ENCODE measurements around the gene WWTR1.
A peak's percentile ranks its signal among the peaks of the same experiment; 100 is the strongest.

WWTR1 gene

GRCh38 chr3:149514471-149514870, 143.4 kb downstream of the WWTR1 start:
- Histone ChIP-seq H3K27me3 (ENCODE audit: insufficient read depth, low read length) (0 out of 2 replicates have a peak, but pooled peaks cover 5% of the 10 kb centered on the region), H3K4me1 (ENCODE audit: insufficient read depth, low read length, severe bottlenecking) (no peaks in the 10 kb centered on the region), H4K20me1 (ENCODE audit: insufficient read depth, low read length) (no peaks in the 10 kb centered on the region), H3K4me2 (ENCODE audit: low read length) (no peak overlapping the region), H3K4me3 (ENCODE audit: low read depth, low read length, poor library complexity, severe bottlenecking) (no peak overlapping the region), H3K79me2 (ENCODE audit: insufficient read depth, low read length) (no peaks in the 10 kb centered on the region), H3K36me3 (ENCODE audit: insufficient read depth, low read length) (no peaks in the 10 kb centered on the region), H3F3A (ENCODE audit: insufficient read depth, low read length) (no peaks in the 10 kb centered on the region), H3K9ac (ENCODE audit: low read length) (no peak overlapping the region), H3K9me2 (ENCODE audit: low read depth, low read length) (no peaks in the 10 kb centered on the region), H2AFZ (ENCODE audit: low read length) (no peak overlapping the region), H3K27ac (ENCODE audit: low read depth, low read length, poor library complexity, severe bottlenecking) (no peak overlapping the region), H3K9me3 (ENCODE audit: low read length) (no peaks in the 10 kb centered on the region)
- TF ChIP-seq EZH2 (IDR thresholded peaks at IDR 0.05; ENCODE audit: borderline replicate concordance, low read length) (no peak), CTCF (IDR thresholded peaks at IDR 0.05; ENCODE audit: low read length) (no peak)

GRCh38 chr3:149512073-149512782, 145.6 kb downstream of the WWTR1 start:
- no peak overlapping the region for H3K9ac ChIP-seq (ENCODE audit: low read length)
- no peaks in the 10 kb centered on the region for H3K79me2 ChIP-seq (ENCODE audit: insufficient read depth, low read length)
- no peaks in the 10 kb centered on the region for H3K4me1 ChIP-seq (ENCODE audit: insufficient read depth, low read length, severe bottlenecking)
- H3K36me3 ChIP-seq (ENCODE audit: insufficient read depth, low read length): no peaks in the 10 kb centered on the region
- TF ChIP-seq CTCF (IDR thresholded peaks at IDR 0.05; ENCODE audit: low read length) (peak; percentile 90), EZH2 (IDR thresholded peaks at IDR 0.05; ENCODE audit: borderline replicate concordance, low read length) (no peak)
- H3K4me3 ChIP-seq (ENCODE audit: low read depth, low read length, poor library complexity, severe bottlenecking): no peak overlapping the region
- H3F3A ChIP-seq (ENCODE audit: insufficient read depth, low read length): no peaks in the 10 kb centered on the region
- H3K27me3 ChIP-seq (ENCODE audit: insufficient read depth, low read length): 0 out of 2 replicates have a peak, but pooled peaks cover 5% of the 10 kb centered on the region
- no peak overlapping the region for H3K27ac ChIP-seq (ENCODE audit: low read depth, low read length, poor library complexity, severe bottlenecking)
- H3K4me2 ChIP-seq (ENCODE audit: low read length): no peak overlapping the region
- H3K9me3 ChIP-seq (ENCODE audit: low read length): no peaks in the 10 kb centered on the region
- H2AFZ ChIP-seq (ENCODE audit: low read length): no peak overlapping the region
- H3K9me2 ChIP-seq (ENCODE audit: low read depth, low read length): no peaks in the 10 kb centered on the region
- H4K20me1 ChIP-seq (ENCODE audit: insufficient read depth, low read length): no peaks in the 10 kb centered on the region

GRCh38 chr3:149511040-149511626, 146.7 kb downstream of the WWTR1 start:
- Histone ChIP-seq H3K4me2 (ENCODE audit: low read length) (no peak overlapping the region), H3K36me3 (ENCODE audit: insufficient read depth, low read length) (no peaks in the 10 kb centered on the region), H3K79me2 (ENCODE audit: insufficient read depth, low read length) (no peaks in the 10 kb centered on the region), H3F3A (ENCODE audit: insufficient read depth, low read length) (no peaks in the 10 kb centered on the region), H2AFZ (ENCODE audit: low read length) (no peak overlapping the region), H3K27me3 (ENCODE audit: insufficient read depth, low read length) (0 out of 2 replicates have a peak, but pooled peaks cover 5% of the 10 kb centered on the region), H3K9ac (ENCODE audit: low read length) (no peak overlapping the region), H3K27ac (ENCODE audit: low read depth, low read length, poor library complexity, severe bottlenecking) (no peak overlapping the region), H3K9me3 (ENCODE audit: low read length) (no peaks in the 10 kb centered on the region), H3K4me3 (ENCODE audit: low read depth, low read length, poor library complexity, severe bottlenecking) (no peak overlapping the region), H3K4me1 (ENCODE audit: insufficient read depth, low read length, severe bottlenecking) (no peaks in the 10 kb centered on the region), H4K20me1 (ENCODE audit: insufficient read depth, low read length) (no peaks in the 10 kb centered on the region), H3K9me2 (ENCODE audit: low read depth, low read length) (no peaks in the 10 kb centered on the region)
- no peak for TF ChIP-seq EZH2 (IDR thresholded peaks at IDR 0.05; ENCODE audit: borderline replicate concordance, low read length)
- no peak for TF ChIP-seq CTCF (IDR thresholded peaks at IDR 0.05; ENCODE audit: low read length)

Measured in OCI-LY1 (cell line).